Measurements from ENCODE around the gene CAPN6.

DNA sequence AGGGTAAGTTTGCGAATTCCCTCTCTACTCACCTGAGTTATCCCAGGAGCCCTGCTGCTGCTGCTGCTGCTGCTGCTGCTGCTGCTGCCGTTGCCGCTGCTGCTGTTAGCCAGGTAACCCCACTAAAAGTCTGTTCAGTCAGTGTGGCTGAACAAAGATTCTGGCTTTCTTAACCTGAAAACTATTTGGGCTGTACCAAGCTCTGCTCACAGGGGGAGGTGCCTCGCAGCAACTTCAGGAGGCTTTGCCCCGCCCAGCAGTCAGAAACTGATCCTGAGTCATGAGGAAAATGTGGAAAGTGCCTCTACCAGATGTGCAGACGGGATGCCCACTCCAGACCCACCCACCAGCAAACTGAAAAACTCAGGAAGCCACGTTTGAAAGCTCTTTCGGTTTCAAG is at the start of gene CAPN6:
- TF ChIP-seq TAF1 (IDR thresholded peaks at IDR 0.05; ENCODE audit: borderline replicate concordance, insufficient read depth, low read length) (no peak), POLR2AphosphoS5 (IDR thresholded peaks at IDR 0.05; ENCODE audit: low read depth, low read length) (no peak), SIN3A (IDR thresholded peaks at IDR 0.05; ENCODE audit: borderline replicate concordance, insufficient read depth, low read length) (no peak)

All from PFSK-1 (cell line).